ENCODE results near the gene ARSB. TPM values are rescaled to one million over a fixed set of nuclear protein-coding genes. Genes with fewer than 3 reads are reported as not detected.

The ARSB gene
- total RNA-seq, 2 donors from 2014 or later: 28.1 TPM

GRCh38 chr5:79007872-79008271 is 22.8 kb upstream of the ARSB start:
- Mint-ChIP-seq H3K9me3 (peaks cover 7% of the 10 kb centered on the region), H3K4me3 (no peak overlapping the region), H3K36me3 (ENCODE audit: low read depth) (no peaks in the 10 kb centered on the region), H3K27ac (no peak overlapping the region), H3K4me1 (peaks cover 6% of the 10 kb centered on the region), H3K27me3 (ENCODE audit: insufficient read depth) (no peaks in the 10 kb centered on the region)
- Histone ChIP-seq H3K36me3 (ENCODE audit: control insufficient read depth, insufficient read depth, low read length) (no peaks in the 10 kb centered on the region), H3K9ac (ENCODE audit: extremely low read depth, low read length, poor library complexity, severe bottlenecking) (no peak overlapping the region), H3K27ac (ENCODE audit: low read depth, low read length) (no peak overlapping the region), H3K4me1 (ENCODE audit: control insufficient read depth, insufficient read depth, low read length) (no peaks in the 10 kb centered on the region), H3K9me3 (ENCODE audit: control insufficient read depth, low read length) (peaks cover 8% of the 10 kb centered on the region), H3K4me3 (ENCODE audit: low read length) (no peak overlapping the region), H3K27me3 (ENCODE audit: control insufficient read depth, insufficient read depth, low read length, poor library complexity, severe bottlenecking) (no peaks in the 10 kb centered on the region)
- TF ChIP-seq, protein P1, sequence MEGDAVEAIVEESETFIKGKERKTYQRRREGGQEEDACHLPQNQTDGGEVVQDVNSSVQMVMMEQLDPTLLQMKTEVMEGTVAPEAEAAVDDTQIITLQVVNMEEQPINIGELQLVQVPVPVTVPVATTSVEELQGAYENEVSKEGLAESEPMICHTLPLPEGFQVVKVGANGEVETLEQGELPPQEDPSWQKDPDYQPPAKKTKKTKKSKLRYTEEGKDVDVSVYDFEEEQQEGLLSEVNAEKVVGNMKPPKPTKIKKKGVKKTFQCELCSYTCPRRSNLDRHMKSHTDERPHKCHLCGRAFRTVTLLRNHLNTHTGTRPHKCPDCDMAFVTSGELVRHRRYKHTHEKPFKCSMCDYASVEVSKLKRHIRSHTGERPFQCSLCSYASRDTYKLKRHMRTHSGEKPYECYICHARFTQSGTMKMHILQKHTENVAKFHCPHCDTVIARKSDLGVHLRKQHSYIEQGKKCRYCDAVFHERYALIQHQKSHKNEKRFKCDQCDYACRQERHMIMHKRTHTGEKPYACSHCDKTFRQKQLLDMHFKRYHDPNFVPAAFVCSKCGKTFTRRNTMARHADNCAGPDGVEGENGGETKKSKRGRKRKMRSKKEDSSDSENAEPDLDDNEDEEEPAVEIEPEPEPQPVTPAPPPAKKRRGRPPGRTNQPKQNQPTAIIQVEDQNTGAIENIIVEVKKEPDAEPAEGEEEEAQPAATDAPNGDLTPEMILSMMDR (conservative IDR thresholded peaks at IDR 0.05): no peak
- 74 to 83% methylated on average over 1 to 3 of the region's 3 CpGs for WGBS, 2 experiments (ENCODE audit: insufficient coverage in 1 of 2, insufficient read length in 1 of 2)
- no peak for DNase-seq

GRCh38 chr5:79005936-79006631 is 21.0 kb upstream of the ARSB start:
- H3K9ac ChIP-seq (ENCODE audit: extremely low read depth, low read length, poor library complexity, severe bottlenecking): no peak overlapping the region
- no peaks in the 10 kb centered on the region for H3K27me3 ChIP-seq (ENCODE audit: control insufficient read depth, insufficient read depth, low read length, poor library complexity, severe bottlenecking)
- Mint-ChIP-seq H3K36me3 (ENCODE audit: low read depth) (no peaks in the 10 kb centered on the region), H3K9me3 (no peaks in the 10 kb centered on the region), H3K4me1 (peaks cover 6% of the 10 kb centered on the region), H3K4me3 (no peak overlapping the region), H3K27ac (no peak overlapping the region), H3K27me3 (ENCODE audit: insufficient read depth) (no peaks in the 10 kb centered on the region)
- WGBS, 2 experiments (ENCODE audit: insufficient coverage in 1 of 2, insufficient read length in 1 of 2): 80 to 94% methylated on average over 2 to 6 of the region's 6 CpGs
- H3K36me3 ChIP-seq (ENCODE audit: control insufficient read depth, insufficient read depth, low read length): no peaks in the 10 kb centered on the region
- no peaks in the 10 kb centered on the region for H3K4me1 ChIP-seq (ENCODE audit: control insufficient read depth, insufficient read depth, low read length)
- DNase-seq: no peak
- H3K9me3 ChIP-seq (ENCODE audit: control insufficient read depth, low read length): no peaks in the 10 kb centered on the region
- H3K4me3 ChIP-seq (ENCODE audit: low read length): no peak overlapping the region
- TF ChIP-seq, protein P1 (conservative IDR thresholded peaks at IDR 0.05): no peak
- H3K27ac ChIP-seq (ENCODE audit: low read depth, low read length): no peak overlapping the region

- no peak for DNase-seq
- Histone ChIP-seq H3K27ac (ENCODE audit: low read depth, low read length) (no peak overlapping the region), H3K4me3 (ENCODE audit: low read length) (no peak overlapping the region), H3K9me3 (ENCODE audit: control insufficient read depth, low read length) (no peaks in the 10 kb centered on the region), H3K4me1 (ENCODE audit: control insufficient read depth, insufficient read depth, low read length) (no peaks in the 10 kb centered on the region), H3K36me3 (ENCODE audit: control insufficient read depth, insufficient read depth, low read length) (no peaks in the 10 kb centered on the region), H3K9ac (ENCODE audit: extremely low read depth, low read length, poor library complexity, severe bottlenecking) (no peak overlapping the region), H3K27me3 (ENCODE audit: control insufficient read depth, insufficient read depth, low read length, poor library complexity, severe bottlenecking) (no peaks in the 10 kb centered on the region)
- no peak overlapping the region for H3K27ac Mint-ChIP-seq
- H3K4me1 Mint-ChIP-seq: peaks cover 6% of the 10 kb centered on the region
- H3K9me3 Mint-ChIP-seq: no peaks in the 10 kb centered on the region
- no peak overlapping the region for H3K4me3 Mint-ChIP-seq
- TF ChIP-seq, protein P1 (conservative IDR thresholded peaks at IDR 0.05): no peak
- WGBS, 2 experiments (ENCODE audit: insufficient coverage in 1 of 2, insufficient read length in 1 of 2): 90 to 100% methylated on average over 1 to 4 of the region's 4 CpGs
- no peaks in the 10 kb centered on the region for H3K36me3 Mint-ChIP-seq (ENCODE audit: low read depth)
- H3K27me3 Mint-ChIP-seq (ENCODE audit: insufficient read depth): no peaks in the 10 kb centered on the region
Observed at GRCh38 chr5:79005151-79005550, 20.0 kb upstream of the ARSB start.

Data from endodermal cell (in vitro differentiated cells).